Cardiac ventricle fibroblast (primary cell): ENCODE measurements around the gene HLA-DQB1. TPM values are rescaled to one million over a fixed set of nuclear protein-coding genes. Genes with fewer than 3 reads are reported as not detected.

ENCODE experiments used
- total RNA-seq: library from RNA; depleted of rRNA; stranded (reverse); fragments of >200 nt; gene quantifications from 2 replicates; pipeline ENCODE4 v1.2.3, GENCODE V29; 2015

The HLA-DQB1 gene
- not detected in 2 replicates for total RNA-seq

DNA sequence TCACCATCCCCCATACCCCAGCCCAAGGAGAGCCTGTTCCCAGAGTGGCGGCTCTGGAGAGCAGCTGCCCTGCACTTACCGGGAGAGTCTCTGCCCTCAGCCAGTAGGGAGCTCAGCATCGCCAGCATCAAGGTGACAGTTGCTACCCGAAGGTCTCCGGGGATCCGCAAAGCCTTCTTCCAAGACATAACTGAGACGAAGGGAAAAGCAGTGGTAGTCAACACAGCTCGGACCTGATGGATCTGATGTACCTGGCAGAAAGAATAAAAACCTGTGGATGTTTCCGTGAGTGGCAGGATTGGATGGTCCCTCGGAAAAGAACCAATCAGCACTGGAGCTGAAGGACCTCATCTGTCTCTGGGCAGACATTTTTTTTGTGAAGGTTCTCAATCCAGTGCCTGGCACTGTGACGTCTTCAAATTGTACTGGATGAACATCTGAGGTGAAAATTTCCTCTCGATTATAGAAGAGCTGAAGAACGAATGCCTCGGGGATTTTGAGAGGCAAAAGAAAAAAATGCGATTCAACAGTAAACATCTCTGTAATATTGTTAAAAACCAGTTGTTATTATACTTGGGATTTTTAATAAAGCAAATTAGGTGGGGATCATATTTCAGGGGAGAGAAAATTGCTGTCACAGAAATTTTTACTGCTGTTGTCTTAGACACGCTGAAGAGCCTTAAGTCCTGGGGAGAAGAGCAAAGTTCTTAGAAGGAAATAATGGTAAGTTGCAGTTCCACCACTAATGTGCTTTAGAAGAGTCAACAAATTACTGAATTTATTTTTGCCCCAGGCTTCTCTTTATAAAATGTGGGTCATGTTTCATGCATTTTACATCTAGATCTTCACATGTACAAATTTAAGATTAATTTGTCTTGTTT is at the start of gene HLA-DQB1:
Gene HLA-DQB1, minus strand, starts transcription at position 238 of the 881 bp plus-strand sequence. Its CDS starts 50 bp downstream, at position 188.

DNA sequence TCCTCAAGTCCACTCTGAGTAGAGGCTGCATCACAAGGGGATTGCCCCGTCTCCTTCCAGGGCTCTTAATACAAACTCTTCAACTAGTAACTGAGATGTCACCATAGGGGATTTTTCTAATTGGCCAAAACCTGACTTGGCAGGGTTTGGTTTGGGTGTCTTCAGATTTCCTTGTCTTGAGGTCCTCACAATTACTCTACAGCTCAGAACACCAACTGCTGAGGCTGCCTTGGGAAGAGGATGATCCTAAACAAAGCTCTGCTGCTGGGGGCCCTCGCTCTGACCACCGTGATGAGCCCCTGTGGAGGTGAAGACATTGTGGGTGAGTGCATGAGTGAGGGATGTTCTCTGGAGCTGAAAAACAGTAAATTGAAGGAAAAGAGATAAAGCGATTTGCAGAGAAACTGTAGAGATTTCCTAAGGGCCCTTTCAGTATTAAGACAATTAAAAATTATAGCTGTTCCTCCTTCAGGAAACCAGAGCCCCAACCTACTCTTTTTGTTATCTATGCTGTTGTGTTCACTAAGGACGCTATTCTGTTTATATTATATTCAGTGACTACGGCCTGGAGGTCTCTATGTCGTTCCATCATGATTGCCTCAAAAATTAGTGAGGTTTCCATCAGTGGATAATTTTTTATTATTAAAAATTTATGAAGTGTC is 29.1 kb downstream of the HLA-DQB1 start, which contains the start of gene HLA-DQA1:
Gene HLA-DQA1, plus strand, starts transcription at position 188 of the 662 bp plus-strand sequence. Its CDS starts 53 bp downstream, at position 241.

Other genes starting within 250 kb of the HLA-DQB1 start
- 0.29 TPM in 1 of 2 replicates, not detected in the other for gene HLA-DRA, start 226.8 kb downstream of the HLA-DQB1 start, total RNA-seq
- gene HLA-DRB5, start 136.4 kb downstream of the HLA-DQB1 start, total RNA-seq = not detected in 2 replicates
- gene HLA-DRB1, start 76.8 kb downstream of the HLA-DQB1 start, total RNA-seq = 0.37 TPM in 1 of 2 replicates, not detected in the other
- not detected in 2 replicates for gene HLA-DQA1, start 29.3 kb downstream of the HLA-DQB1 start, total RNA-seq
- not detected in 2 replicates for gene HLA-DQA2, start 74.7 kb upstream of the HLA-DQB1 start, total RNA-seq
- gene HLA-DQB2, start 96.9 kb upstream of the HLA-DQB1 start, total RNA-seq = not detected in 2 replicates
- 0.56 and 1.1 TPM in 2 replicates for gene HLA-DOB, start 150.3 kb upstream of the HLA-DQB1 start, total RNA-seq
- gene TAP2, start 172.1 kb upstream of the HLA-DQB1 start, total RNA-seq = 9.0 and 14.5 TPM in 2 replicates
- 44.7 and 54.2 TPM in 2 replicates for gene PSMB8, start 177.4 kb upstream of the HLA-DQB1 start, total RNA-seq
- 19.2 and 19.4 TPM in 2 replicates for gene TAP1, start 187.0 kb upstream of the HLA-DQB1 start, total RNA-seq
- 27.2 and 33.0 TPM in 2 replicates for gene PSMB9, start 187.5 kb upstream of the HLA-DQB1 start, total RNA-seq